Measurements from ENCODE around the gene VPREB3. TPM values are rescaled to one million over a fixed set of nuclear protein-coding genes. Genes with fewer than 3 reads are reported as not detected.

The VPREB3 gene
- polyA plus RNA-seq, 1 of the 3 experiments (the other 2 are of a cell fraction) = not detected

DNA sequence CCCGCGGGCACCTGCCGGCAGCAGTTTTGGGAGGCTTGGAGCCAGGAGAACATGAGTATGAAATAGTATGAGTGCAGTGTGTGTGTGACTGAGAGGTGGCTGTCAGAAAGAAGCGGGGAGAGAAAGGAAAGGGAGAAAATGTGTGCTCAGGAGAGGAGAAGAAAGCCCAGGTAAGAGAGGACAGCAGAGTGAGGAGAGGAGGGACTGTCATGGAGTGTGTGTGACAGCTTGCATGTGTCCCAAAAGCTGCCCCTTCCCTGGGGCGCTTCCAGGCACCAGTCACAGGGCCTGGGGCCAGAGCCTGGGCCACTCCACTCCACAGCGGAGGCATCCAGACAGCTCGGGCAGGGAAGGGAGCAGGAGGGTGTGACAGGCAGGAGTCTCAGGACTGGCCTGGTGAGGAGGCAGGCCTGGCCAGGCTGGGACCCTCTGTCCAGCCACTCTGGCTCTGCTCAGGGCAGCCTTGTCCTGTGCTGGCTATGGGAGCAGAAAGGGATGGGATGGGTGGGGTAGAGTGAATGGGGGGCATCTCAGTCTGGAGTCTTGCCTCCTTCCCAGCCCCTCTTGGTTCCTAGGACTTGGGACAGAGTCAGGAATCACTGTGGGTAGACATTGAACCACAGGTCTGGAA, 19.4 kb upstream of the VPREB3 start:
- no peak for DNase-seq
- H3K4me2 ChIP-seq = peak overlapping the region; percentile 86
- POLR2A ChIA-PET = interaction anchor here (1.0 to 1.6 kb wide), 2 partner anchors 13 to 73 kb away, joined by 4 read pairs; partner anchors contain the start of gene SMARCB1
- no peaks in the 10 kb centered on the region for H3K79me2 ChIP-seq (ENCODE audit: insufficient read depth)
- no peaks in the 10 kb centered on the region for H3K9me2 ChIP-seq
- H2AFZ ChIP-seq (ENCODE audit: low read depth) = no peak overlapping the region; the same call in 1 of the 2 replicates
- H3K9ac ChIP-seq = peak overlapping the region; percentile 72
- CTCF ChIA-PET = interaction anchor here (0.9 to 14.9 kb wide), 4 partner anchors 16 to 84 kb away, joined by 4 to 277 read pairs (median 12); partner anchors contain the start of gene SLC2A11
- no peaks in the 10 kb centered on the region for H3K9me3 ChIP-seq
- TF ChIP-seq MAX (IDR thresholded peaks at IDR 0.05; ENCODE audit: low read depth) (no peak), RCOR1 (IDR thresholded peaks at IDR 0.05; ENCODE audit: low read length) (no peak), FOSL2 (IDR thresholded peaks at IDR 0.05; ENCODE audit: borderline replicate concordance, low read depth) (no peak), SMC3 (IDR thresholded peaks at IDR 0.05; ENCODE audit: low read depth, low read length) (no peak)
- no peaks in the 10 kb centered on the region for H4K20me1 ChIP-seq (ENCODE audit: insufficient read depth)
- peak overlapping the region; percentile 57 to 67 for H3K4me3 ChIP-seq (ENCODE audit: low read depth in 2 of 2, low read length in 1 of 2)
- H3K27me3 ChIP-seq (ENCODE audit: insufficient read depth) = no peaks in the 10 kb centered on the region
- H3K27ac ChIP-seq (ENCODE audit: low read depth in 2 of 2, low read length in 1 of 2) = no peak overlapping the region
- peaks cover 4 to 36% of the 10 kb centered on the region in 2 experiments; a peak in 2 of 4 replicates for H3K4me1 ChIP-seq (ENCODE audit: control insufficient read depth in 1 of 2, insufficient read depth in 2 of 2, low read depth in 1 of 2, low read length in 1 of 2)
- WGBS (ENCODE audit: low lambda C conversion rate) = 88% methylated on average over 4 of the region's 7 CpGs
- peaks cover 16% of the 10 kb centered on the region for H3F3A ChIP-seq (replicated peaks; ENCODE audit: insufficient read depth)
- H3K36me3 ChIP-seq (replicated peaks in 1 of 2; ENCODE audit: control insufficient read depth in 1 of 2, insufficient read depth in 2 of 2, low read length in 1 of 2) = no peaks in the 10 kb centered on the region

DNA sequence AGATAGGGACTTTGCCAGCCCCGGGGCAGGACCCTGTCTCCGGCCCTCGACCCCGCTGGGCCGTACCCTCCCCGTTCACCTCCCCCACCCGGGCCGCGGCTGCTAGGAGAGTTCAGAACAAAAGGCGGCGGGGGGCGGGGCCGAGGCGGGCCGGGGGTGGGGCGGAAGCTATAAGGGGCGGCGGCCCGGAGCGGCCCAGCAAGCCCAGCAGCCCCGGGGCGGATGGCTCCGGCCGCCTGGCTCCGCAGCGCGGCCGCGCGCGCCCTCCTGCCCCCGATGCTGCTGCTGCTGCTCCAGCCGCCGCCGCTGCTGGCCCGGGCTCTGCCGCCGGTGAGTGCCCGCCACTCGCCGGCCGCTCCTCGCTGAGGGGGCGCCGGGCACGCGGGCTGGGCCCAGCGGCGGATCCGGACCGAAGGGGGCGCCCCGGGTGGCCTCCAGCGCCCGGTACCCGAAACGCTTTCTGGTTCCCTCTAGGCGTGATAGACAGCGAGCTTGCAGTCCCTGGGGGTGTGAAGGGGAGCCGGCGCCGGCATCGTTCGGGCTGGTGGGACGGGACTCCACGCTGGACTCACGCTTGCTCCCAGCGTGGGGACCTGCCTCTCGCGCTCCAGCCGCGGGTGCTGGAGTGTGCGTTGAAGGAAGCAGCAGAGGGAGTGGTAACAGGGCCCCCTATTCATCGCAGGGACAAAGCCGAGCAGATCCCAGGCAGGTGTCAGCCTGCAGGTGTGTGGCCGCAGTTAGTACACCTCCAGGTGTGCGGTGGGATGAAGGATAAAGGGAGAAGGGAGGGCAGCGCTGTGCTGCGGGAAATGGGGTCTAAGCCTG, 18.6 kb upstream of the VPREB3 start, which contains the start of gene MMP11:
TSS of gene MMP11 (plus strand) at position 201 of the 825 bp plus-strand sequence. CDS start at position 223, 22 bp downstream.
- peak within 1 kb of the TSS; percentile 57 to 67 for H3K4me3 ChIP-seq (ENCODE audit: low read depth in 2 of 2, low read length in 1 of 2)
- H3K36me3 ChIP-seq (replicated peaks in 1 of 2; ENCODE audit: control insufficient read depth in 1 of 2, insufficient read depth in 2 of 2, low read length in 1 of 2) = no peaks in the 10 kb centered on the region
- POLR2A ChIA-PET = interaction anchor here (0.6 to 1.1 kb wide), 2 partner anchors 50 to 77 kb away, joined by 3 to 5 read pairs; no protein-coding TSS in a partner anchor
- peaks cover 16% of the 10 kb centered on the region for H3F3A ChIP-seq (replicated peaks; ENCODE audit: insufficient read depth)
- H3K9ac ChIP-seq = peak within 1 kb of the TSS; percentile 72
- H3K27me3 ChIP-seq (ENCODE audit: insufficient read depth) = no peaks in the 10 kb centered on the region
- no peaks in the 10 kb centered on the region for H4K20me1 ChIP-seq (ENCODE audit: insufficient read depth)
- H3K79me2 ChIP-seq (ENCODE audit: insufficient read depth) = 0 out of 2 replicates have a peak, but pooled peaks cover 4% of the 10 kb centered on the region
- H3K4me2 ChIP-seq = peak within 1 kb of the TSS; percentile 86
- H3K9me2 ChIP-seq = no peaks in the 10 kb centered on the region
- DNase-seq = peak; percentile 95
- H2AFZ ChIP-seq (ENCODE audit: low read depth) = peak within 1 kb of the TSS; percentile 95
- peaks cover 4 to 32% of the 10 kb centered on the region in 2 experiments; a peak in 2 of 4 replicates for H3K4me1 ChIP-seq (ENCODE audit: control insufficient read depth in 1 of 2, insufficient read depth in 2 of 2, low read depth in 1 of 2, low read length in 1 of 2)
- CTCF ChIA-PET = interaction anchor here (1.1 to 14.9 kb wide), 3 partner anchors 16 to 76 kb away, joined by 3 to 277 read pairs (median 11); no protein-coding TSS in a partner anchor
- TF ChIP-seq MXI1 (IDR thresholded peaks at IDR 0.05; ENCODE audit: low read depth, low read length) = peak; percentile 34; the same call in 1 of the 2 replicates
- no peak for TF ChIP-seq EP300 (IDR thresholded peaks at IDR 0.05; ENCODE audit: borderline replicate concordance in 1 of 2, low read depth in 1 of 2, low read length in 1 of 2)
- TF ChIP-seq PBX3 (IDR thresholded peaks at IDR 0.05) = no peak
- no peak for TF ChIP-seq SMC3 (IDR thresholded peaks at IDR 0.05; ENCODE audit: low read depth, low read length)
- TF ChIP-seq TEAD4 (IDR thresholded peaks at IDR 0.05; ENCODE audit: borderline replicate concordance, insufficient read depth) = no peak
- no peak for TF ChIP-seq YY1 (IDR thresholded peaks at IDR 0.05; ENCODE audit: low read depth)
- TF ChIP-seq, protein P1, sequence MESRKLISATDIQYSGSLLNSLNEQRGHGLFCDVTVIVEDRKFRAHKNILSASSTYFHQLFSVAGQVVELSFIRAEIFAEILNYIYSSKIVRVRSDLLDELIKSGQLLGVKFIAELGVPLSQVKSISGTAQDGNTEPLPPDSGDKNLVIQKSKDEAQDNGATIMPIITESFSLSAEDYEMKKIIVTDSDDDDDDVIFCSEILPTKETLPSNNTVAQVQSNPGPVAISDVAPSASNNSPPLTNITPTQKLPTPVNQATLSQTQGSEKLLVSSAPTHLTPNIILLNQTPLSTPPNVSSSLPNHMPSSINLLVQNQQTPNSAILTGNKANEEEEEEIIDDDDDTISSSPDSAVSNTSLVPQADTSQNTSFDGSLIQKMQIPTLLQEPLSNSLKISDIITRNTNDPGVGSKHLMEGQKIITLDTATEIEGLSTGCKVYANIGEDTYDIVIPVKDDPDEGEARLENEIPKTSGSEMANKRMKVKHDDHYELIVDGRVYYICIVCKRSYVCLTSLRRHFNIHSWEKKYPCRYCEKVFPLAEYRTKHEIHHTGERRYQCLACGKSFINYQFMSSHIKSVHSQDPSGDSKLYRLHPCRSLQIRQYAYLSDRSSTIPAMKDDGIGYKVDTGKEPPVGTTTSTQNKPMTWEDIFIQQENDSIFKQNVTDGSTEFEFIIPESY (IDR thresholded peaks at IDR 0.05; ENCODE audit: borderline replicate concordance, low read depth) = no peak
- peak; percentile 26; the same call in 1 of the 2 replicates for TF ChIP-seq POLR2AphosphoS5 (IDR thresholded peaks at IDR 0.05; ENCODE audit: low read depth, low read length)
- TF ChIP-seq, protein P2, sequence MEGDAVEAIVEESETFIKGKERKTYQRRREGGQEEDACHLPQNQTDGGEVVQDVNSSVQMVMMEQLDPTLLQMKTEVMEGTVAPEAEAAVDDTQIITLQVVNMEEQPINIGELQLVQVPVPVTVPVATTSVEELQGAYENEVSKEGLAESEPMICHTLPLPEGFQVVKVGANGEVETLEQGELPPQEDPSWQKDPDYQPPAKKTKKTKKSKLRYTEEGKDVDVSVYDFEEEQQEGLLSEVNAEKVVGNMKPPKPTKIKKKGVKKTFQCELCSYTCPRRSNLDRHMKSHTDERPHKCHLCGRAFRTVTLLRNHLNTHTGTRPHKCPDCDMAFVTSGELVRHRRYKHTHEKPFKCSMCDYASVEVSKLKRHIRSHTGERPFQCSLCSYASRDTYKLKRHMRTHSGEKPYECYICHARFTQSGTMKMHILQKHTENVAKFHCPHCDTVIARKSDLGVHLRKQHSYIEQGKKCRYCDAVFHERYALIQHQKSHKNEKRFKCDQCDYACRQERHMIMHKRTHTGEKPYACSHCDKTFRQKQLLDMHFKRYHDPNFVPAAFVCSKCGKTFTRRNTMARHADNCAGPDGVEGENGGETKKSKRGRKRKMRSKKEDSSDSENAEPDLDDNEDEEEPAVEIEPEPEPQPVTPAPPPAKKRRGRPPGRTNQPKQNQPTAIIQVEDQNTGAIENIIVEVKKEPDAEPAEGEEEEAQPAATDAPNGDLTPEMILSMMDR (IDR thresholded peaks at IDR 0.05) = peak; percentile 34
- TF ChIP-seq, protein P3, sequence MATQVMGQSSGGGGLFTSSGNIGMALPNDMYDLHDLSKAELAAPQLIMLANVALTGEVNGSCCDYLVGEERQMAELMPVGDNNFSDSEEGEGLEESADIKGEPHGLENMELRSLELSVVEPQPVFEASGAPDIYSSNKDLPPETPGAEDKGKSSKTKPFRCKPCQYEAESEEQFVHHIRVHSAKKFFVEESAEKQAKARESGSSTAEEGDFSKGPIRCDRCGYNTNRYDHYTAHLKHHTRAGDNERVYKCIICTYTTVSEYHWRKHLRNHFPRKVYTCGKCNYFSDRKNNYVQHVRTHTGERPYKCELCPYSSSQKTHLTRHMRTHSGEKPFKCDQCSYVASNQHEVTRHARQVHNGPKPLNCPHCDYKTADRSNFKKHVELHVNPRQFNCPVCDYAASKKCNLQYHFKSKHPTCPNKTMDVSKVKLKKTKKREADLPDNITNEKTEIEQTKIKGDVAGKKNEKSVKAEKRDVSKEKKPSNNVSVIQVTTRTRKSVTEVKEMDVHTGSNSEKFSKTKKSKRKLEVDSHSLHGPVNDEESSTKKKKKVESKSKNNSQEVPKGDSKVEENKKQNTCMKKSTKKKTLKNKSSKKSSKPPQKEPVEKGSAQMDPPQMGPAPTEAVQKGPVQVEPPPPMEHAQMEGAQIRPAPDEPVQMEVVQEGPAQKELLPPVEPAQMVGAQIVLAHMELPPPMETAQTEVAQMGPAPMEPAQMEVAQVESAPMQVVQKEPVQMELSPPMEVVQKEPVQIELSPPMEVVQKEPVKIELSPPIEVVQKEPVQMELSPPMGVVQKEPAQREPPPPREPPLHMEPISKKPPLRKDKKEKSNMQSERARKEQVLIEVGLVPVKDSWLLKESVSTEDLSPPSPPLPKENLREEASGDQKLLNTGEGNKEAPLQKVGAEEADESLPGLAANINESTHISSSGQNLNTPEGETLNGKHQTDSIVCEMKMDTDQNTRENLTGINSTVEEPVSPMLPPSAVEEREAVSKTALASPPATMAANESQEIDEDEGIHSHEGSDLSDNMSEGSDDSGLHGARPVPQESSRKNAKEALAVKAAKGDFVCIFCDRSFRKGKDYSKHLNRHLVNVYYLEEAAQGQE (IDR thresholded peaks at IDR 0.05; ENCODE audit: low read depth, low read length) = no peak
- no peak for TF ChIP-seq NFIC (IDR thresholded peaks at IDR 0.05; ENCODE audit: borderline replicate concordance)
- H3K9me3 ChIP-seq = no peaks in the 10 kb centered on the region
- H3K27ac ChIP-seq (ENCODE audit: low read depth in 2 of 2, low read length in 1 of 2) = peak within 1 kb of the TSS in 1 of 2 experiments; percentile 65; a peak in 1 of 4 replicates
- 24% methylated on average over 22 of the region's 79 CpGs for WGBS (ENCODE audit: low lambda C conversion rate)
